ENCODE measurements around the gene FREM1. TPM values are rescaled to one million over a fixed set of nuclear protein-coding genes. Genes with fewer than 3 reads are reported as not detected.

FREM1 gene
- total RNA-seq, 1 donor from 2014 or later, result 4.3 TPM

DNA sequence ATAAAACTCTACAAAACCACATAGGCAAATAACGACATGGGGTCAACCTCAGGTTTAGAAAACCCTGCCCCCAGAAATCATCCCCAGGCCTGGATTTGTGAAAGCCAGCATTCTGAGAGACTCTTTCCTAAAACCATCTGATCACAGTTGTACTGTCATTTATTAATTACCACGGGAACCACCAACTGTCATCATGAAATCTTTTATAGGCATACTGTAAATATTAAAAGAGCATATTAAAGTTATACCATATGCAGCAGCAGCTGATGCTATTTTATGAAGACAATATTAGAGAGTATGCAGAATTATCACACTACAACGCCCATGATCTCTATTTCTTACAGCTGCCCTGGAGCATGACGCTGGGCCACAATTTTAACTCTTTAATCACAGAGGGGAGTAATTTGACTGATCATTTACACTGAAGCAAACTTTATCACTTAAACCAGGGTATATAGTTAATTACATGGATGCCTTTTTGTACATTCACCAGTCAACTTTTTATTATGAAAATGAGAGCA is 208.0 kb downstream of the FREM1 start:
- TF ChIP-seq, protein P1, sequence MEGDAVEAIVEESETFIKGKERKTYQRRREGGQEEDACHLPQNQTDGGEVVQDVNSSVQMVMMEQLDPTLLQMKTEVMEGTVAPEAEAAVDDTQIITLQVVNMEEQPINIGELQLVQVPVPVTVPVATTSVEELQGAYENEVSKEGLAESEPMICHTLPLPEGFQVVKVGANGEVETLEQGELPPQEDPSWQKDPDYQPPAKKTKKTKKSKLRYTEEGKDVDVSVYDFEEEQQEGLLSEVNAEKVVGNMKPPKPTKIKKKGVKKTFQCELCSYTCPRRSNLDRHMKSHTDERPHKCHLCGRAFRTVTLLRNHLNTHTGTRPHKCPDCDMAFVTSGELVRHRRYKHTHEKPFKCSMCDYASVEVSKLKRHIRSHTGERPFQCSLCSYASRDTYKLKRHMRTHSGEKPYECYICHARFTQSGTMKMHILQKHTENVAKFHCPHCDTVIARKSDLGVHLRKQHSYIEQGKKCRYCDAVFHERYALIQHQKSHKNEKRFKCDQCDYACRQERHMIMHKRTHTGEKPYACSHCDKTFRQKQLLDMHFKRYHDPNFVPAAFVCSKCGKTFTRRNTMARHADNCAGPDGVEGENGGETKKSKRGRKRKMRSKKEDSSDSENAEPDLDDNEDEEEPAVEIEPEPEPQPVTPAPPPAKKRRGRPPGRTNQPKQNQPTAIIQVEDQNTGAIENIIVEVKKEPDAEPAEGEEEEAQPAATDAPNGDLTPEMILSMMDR (IDR thresholded peaks at IDR 0.05), result no peak
- peaks cover 19% of the 10 kb centered on the region for H3K9me3 ChIP-seq
- no peak overlapping the region for H3K4me3 ChIP-seq
- intact Hi-C loops (cut with DNase I), result no loop called here
- DNase-seq (no peak), ATAC-seq (no peak)
- no peaks in the 10 kb centered on the region for H3K4me1 ChIP-seq
- H3K36me3 ChIP-seq, result no peaks in the 10 kb centered on the region
- no peak overlapping the region for H3K27ac ChIP-seq
- H3K27me3 ChIP-seq (ENCODE audit: low read depth), result peaks cover 5% of the 10 kb centered on the region

GRCh38 chr9:14693251-14693861 is 216.9 kb downstream of the FREM1 start, which contains the start of gene ZDHHC21:
Gene ZDHHC21 (minus strand): TSS chr9:14693432. CDS start chr9:14674340, 19,092 bp downstream.
- peak; percentile 86 for DNase-seq
- TF ChIP-seq, protein P1 (IDR thresholded peaks at IDR 0.05), result no peak
- Histone ChIP-seq H3K36me3 (peaks cover 15% of the 10 kb centered on the region), H3K9me3 (no peaks in the 10 kb centered on the region), H3K27ac (peak within 1 kb of the TSS; percentile 72), H3K27me3 (ENCODE audit: low read depth) (no peaks in the 10 kb centered on the region), H3K4me3 (peak within 1 kb of the TSS; percentile 81), H3K4me1 (peaks cover 16% of the 10 kb centered on the region)
- intact Hi-C loops (cut with DNase I), result no loop called here
- ATAC-seq, result peak; percentile 96

- Histone ChIP-seq H3K4me1 (peaks cover 16% of the 10 kb centered on the region), H3K4me3 (peak overlapping the region; percentile 81), H3K36me3 (peaks cover 20% of the 10 kb centered on the region), H3K27ac (peak overlapping the region; percentile 72), H3K27me3 (ENCODE audit: low read depth) (no peaks in the 10 kb centered on the region), H3K9me3 (no peaks in the 10 kb centered on the region)
- TF ChIP-seq, protein P1 (IDR thresholded peaks at IDR 0.05), result no peak
- intact Hi-C loops (cut with DNase I), result no loop called here
- DNase-seq (no peak), ATAC-seq (peak; percentile 68 to 69)
These were observed 217.6 kb downstream of the FREM1 start for GRCh38 chr9:14692470-14693250.

DNA sequence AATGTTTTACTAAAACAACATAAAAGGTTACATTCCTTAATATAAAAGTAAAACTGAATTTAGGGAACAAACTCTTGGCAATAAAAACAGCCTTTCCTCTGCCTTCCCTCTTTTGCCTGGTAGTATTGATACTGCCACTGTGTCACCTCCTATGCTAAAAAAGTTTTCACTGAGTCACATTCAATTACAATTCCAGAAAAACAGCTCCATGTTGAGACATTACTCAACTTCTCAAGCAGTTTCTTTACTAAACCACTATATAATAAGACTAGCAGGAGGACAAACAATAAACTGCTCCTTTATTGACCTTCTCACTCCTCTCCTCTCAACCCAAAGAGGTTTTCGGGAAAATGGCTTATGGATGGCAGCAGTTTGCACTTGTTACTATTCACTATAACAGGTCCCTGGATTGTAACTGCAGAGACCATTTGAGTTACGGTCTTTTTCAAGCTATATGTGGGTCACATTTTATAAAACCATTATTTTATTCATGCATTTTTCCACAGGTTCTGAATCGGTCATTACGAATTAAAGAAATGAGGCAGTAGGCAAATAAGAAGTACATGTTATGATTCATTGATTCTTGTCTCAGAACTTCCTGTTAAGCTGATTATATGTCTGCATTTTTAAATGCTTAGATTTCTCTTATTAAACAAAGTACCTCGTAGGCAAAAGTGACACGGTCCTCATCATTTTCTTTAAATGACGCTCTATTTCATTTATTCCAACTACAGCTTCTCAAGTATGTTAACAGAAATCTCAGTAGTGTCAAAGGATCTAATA is 219.1 kb downstream of the FREM1 start:
- intact Hi-C loops (cut with DNase I), result no loop called here
- peaks cover 16% of the 10 kb centered on the region for H3K4me1 ChIP-seq
- H3K27ac ChIP-seq, result no peak overlapping the region
- H3K27me3 ChIP-seq (ENCODE audit: low read depth), result no peaks in the 10 kb centered on the region
- TF ChIP-seq, protein P1 (IDR thresholded peaks at IDR 0.05), result no peak
- no peak for DNase-seq
- ATAC-seq, result peak; percentile 17 to 67
- H3K9me3 ChIP-seq, result no peaks in the 10 kb centered on the region
- H3K4me3 ChIP-seq, result peak overlapping the region; percentile 81
- H3K36me3 ChIP-seq, result peaks cover 31% of the 10 kb centered on the region

DNA sequence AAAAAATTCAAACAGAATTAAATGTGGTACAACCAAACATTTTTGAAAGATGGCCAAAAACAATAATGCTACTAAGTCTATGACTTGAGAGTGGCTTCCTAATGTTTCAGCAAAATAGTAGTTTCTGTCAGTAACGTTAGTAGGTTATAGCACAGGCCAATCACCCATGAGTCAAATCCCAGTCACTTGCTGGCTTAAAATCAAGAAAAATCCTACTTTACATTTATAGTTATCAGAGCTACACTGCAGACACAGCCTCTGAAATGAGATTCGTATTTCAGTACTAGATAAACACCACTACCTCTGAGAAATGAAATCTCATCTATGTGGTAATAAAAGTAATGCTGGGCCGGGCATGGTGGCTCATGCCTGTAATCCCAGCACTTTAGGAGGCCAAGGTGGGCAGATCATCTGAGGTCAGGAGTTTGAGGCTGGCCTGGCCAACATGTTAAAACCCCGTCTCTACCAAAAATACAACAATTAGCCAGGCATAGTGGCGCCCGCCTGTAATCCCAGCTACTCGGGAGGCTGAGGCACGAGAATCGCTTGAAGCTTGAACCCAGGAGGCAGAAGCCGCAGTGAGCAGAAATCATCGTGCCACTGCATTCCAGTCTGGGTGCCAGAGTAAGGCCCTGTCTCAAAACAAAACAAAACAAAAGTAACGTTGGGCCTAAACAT is 223.0 kb downstream of the FREM1 start:
- Histone ChIP-seq H3K9me3 (no peaks in the 10 kb centered on the region), H3K27me3 (ENCODE audit: low read depth) (no peaks in the 10 kb centered on the region), H3K27ac (no peak overlapping the region), H3K36me3 (peaks cover 31% of the 10 kb centered on the region), H3K4me1 (peaks cover 8% of the 10 kb centered on the region), H3K4me3 (no peak overlapping the region)
- TF ChIP-seq, protein P1 (IDR thresholded peaks at IDR 0.05), result no peak
- intact Hi-C loops (cut with DNase I), result no loop called here
- no peak for DNase-seq
- no peak for ATAC-seq

Measured in lower lobe of right lung (tissue), 2 donors.